Caco-2 (cell line): ENCODE results near the gene HDAC3. TPM values are rescaled to one million over a fixed set of nuclear protein-coding genes. Genes with fewer than 3 reads are reported as not detected.
A peak's percentile ranks its signal among the peaks of the same experiment; 100 is the strongest.

Experiments used
- BruUV-seq: library from RNA; stranded (reverse); fragments of 400-500 nt; replicated peaks from 2 replicates; lab custom pipeline; 2021; lab: Mats Ljungman, UMichigan
- CTCF ChIA-PET: fragments of 300-600 bp; sonication (Branson Sonifier 250); formaldehyde crosslinking; loops from one replicate; lab custom pipeline; 2022; ENCODE audit warnings: antibody characterized with exemption; lab: Charles Lee
- POLR2A ChIA-PET: fragments of 300-600 bp; sonication (Branson Sonifier 250); formaldehyde crosslinking; loops from one replicate; lab custom pipeline; 2022; ENCODE audit warnings: antibody characterized with exemption; lab: Charles Lee
- DNase-seq, 2 experiments: peaks; one replicate each; pipeline versions ENCODE4 v3.0.0 to v3.0.0-alpha.2; 2020 to 2022
- H3K27me3 ChIP-seq: replicated peaks from 2 replicates; pipeline ENCODE4 v1.6.0; 2011; ENCODE audit warnings: low read length; ENCODE audit not compliant: control insufficient read depth, insufficient read depth
- H3K36me3 ChIP-seq: 2 replicates; pipeline ENCODE4 v1.5.1; 2011; ENCODE audit warnings: low read length; ENCODE audit not compliant: control insufficient read depth, insufficient read depth
- H3K4me1 ChIP-seq: fragments of 250-450 bp; sonication (Bioruptor Pico); 2 replicates; pipeline ENCODE4 v1.5.1; 2020; ENCODE audit warnings: mild to moderate bottlenecking
- H3K4me3 ChIP-seq: 2 replicates; pipeline ENCODE4 v1.5.1; 2011; ENCODE audit warnings: low read depth, mild to moderate bottlenecking, control low read depth, low read length
- H3K9me3 ChIP-seq: fragments of 250-450 bp; sonication (Bioruptor Pico); 2 replicates; pipeline ENCODE4 v1.5.1; 2020; ENCODE audit warnings: mild to moderate bottlenecking, moderate library complexity
- H3K27ac Mint-ChIP-seq: one replicate; pipeline ENCODE4 v1.8.0; 2022; ENCODE audit warnings: mixed read lengths; ENCODE audit not compliant: unreplicated experiment
- H3K27me3 Mint-ChIP-seq: one replicate; pipeline ENCODE4 v1.8.0; 2022; ENCODE audit warnings: mixed read lengths; ENCODE audit not compliant: insufficient read depth, unreplicated experiment
- H3K36me3 Mint-ChIP-seq: one replicate; pipeline ENCODE4 v1.8.0; 2022; ENCODE audit warnings: mild to moderate bottlenecking, mixed read lengths; ENCODE audit not compliant: insufficient read depth, unreplicated experiment
- H3K4me1 Mint-ChIP-seq: one replicate; pipeline ENCODE4 v1.8.0; 2022; ENCODE audit warnings: low read depth, mixed read lengths; ENCODE audit not compliant: unreplicated experiment
- H3K4me3 Mint-ChIP-seq: one replicate; pipeline ENCODE4 v1.8.0; 2022; ENCODE audit warnings: mild to moderate bottlenecking, moderate library complexity, mixed read lengths; ENCODE audit not compliant: unreplicated experiment
- H3K9me3 Mint-ChIP-seq: one replicate; pipeline ENCODE4 v1.8.0; 2022; ENCODE audit warnings: mixed read lengths; ENCODE audit not compliant: unreplicated experiment
- CTCF ChIP-seq, 2 experiments: fragments of 200-600 bp in 1 of 2; IDR thresholded peaks; 1 replicate in 1 of 2; 2 replicates in 1 of 2; pipeline versions ENCODE4 v1.5.1 to v1.8.0; 2011 to 2022; ENCODE audit warnings: antibody characterized with exemption in 1 of 2, control low read depth in 1 of 2, inconsistent platforms in 1 of 2, low read depth in 1 of 2, low read length in 1 of 2, mild to moderate bottlenecking in 1 of 2, moderate library complexity in 1 of 2; ENCODE audit not compliant: insufficient read depth in 1 of 2, severe bottlenecking in 1 of 2, unreplicated experiment in 1 of 2
- intact Hi-C: fragments of 100-400 bp; cut with micrococcal nuclease; formaldehyde crosslinking; loops from one replicate; pipeline ENCODE4 v1.10.0; 2022; ENCODE audit not compliant: unreplicated experiment
- total RNA-seq: library from RNA; stranded (reverse); gene quantifications from 2 replicates; pipeline ENCODE4 v1.2.3, GENCODE V29; 2022

The HDAC3 gene
- total RNA-seq, 1 experiment from 2014 or later = 73.0 TPM

- H3K4me3 Mint-ChIP-seq = no peak overlapping the region
- no peak for TF ChIP-seq CTCF (IDR thresholded peaks at IDR 0.05; ENCODE audit: insufficient read depth in 1 of 2, low read depth in 1 of 2, low read length in 1 of 2, severe bottlenecking in 1 of 2, unreplicated experiment in 1 of 2)
- Histone ChIP-seq H3K4me1 (peaks cover 18% of the 10 kb centered on the region; the same call in 1 of the 2 replicates), H3K9me3 (no peaks in the 10 kb centered on the region), H3K36me3 (peaks cover 1% of the 10 kb centered on the region; the same call in 1 of the 2 replicates), H3K4me3 (no peak overlapping the region), H3K27me3 (no peaks in the 10 kb centered on the region)
- no peak overlapping the region for H3K27ac Mint-ChIP-seq
- H3K9me3 Mint-ChIP-seq = no peaks in the 10 kb centered on the region
- ChIA-PET CTCF (no interaction called here), POLR2A (no interaction called here)
- no TSS peak for BruUV-seq
- no peaks in the 10 kb centered on the region for H3K27me3 Mint-ChIP-seq
- DNase-seq = no peak
- intact Hi-C loops = no loop called here
- peaks cover 7% of the 10 kb centered on the region for H3K36me3 Mint-ChIP-seq
- H3K4me1 Mint-ChIP-seq = peaks cover 17% of the 10 kb centered on the region
Observed at GRCh38 chr5:141639357-141640050, 2.9 kb upstream of the HDAC3 start.

- no peaks in the 10 kb centered on the region for H3K27me3 ChIP-seq
- POLR2A ChIA-PET = no interaction called here
- peaks cover 18% of the 10 kb centered on the region; the same call in 1 of the 2 replicates for H3K4me1 ChIP-seq
- intact Hi-C loops = no loop called here
- Mint-ChIP-seq H3K27ac (no peak overlapping the region), H3K27me3 (no peaks in the 10 kb centered on the region), H3K36me3 (peaks cover 7% of the 10 kb centered on the region), H3K9me3 (no peaks in the 10 kb centered on the region), H3K4me1 (peaks cover 17% of the 10 kb centered on the region), H3K4me3 (peak overlapping the region; percentile 90)
- CTCF ChIA-PET = no interaction called here
- peaks cover 1% of the 10 kb centered on the region; the same call in 1 of the 2 replicates for H3K36me3 ChIP-seq
- BruUV-seq = no TSS peak
- no peak for DNase-seq
- no peaks in the 10 kb centered on the region for H3K9me3 ChIP-seq
- no peak for TF ChIP-seq CTCF (IDR thresholded peaks at IDR 0.05; ENCODE audit: insufficient read depth in 1 of 2, low read depth in 1 of 2, low read length in 1 of 2, severe bottlenecking in 1 of 2, unreplicated experiment in 1 of 2)
- H3K4me3 ChIP-seq = no peak overlapping the region
Observed at GRCh38 chr5:141638771-141639170, 2.1 kb upstream of the HDAC3 start.

DNA sequence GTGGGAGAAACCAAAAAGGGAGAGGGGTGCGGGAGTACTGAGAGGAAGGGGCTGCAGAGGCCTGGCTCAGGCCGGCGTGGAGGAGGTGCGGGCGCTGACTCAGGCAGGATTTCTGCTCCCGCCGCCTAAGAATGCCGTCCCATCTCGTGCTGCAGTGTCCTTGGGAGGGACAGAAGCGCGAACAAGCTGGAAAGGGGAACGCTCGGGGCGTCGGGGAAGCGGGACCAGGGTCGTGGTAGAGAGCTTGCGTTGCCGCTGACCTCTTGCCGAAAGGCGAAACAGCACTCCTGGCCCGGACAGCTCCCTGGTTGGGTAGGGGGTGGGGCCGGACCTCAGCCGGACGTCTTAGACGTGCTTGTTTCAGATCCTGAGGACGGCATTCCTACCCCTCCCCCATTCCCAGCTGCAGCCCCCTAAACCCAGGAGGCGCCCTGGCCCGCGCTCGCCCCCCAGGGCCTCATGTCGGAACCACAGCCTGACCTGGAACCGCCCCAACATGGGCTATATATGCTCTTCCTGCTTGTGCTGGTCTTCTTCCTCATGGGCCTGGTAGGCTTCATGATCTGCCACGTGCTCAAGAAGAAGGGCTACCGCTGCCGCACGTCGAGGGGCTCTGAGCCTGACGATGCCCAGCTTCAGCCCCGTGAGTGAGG, 1.2 kb upstream of the HDAC3 start:
- Histone ChIP-seq H3K36me3 (peaks cover 1% of the 10 kb centered on the region; the same call in 1 of the 2 replicates), H3K27me3 (no peaks in the 10 kb centered on the region), H3K4me1 (peaks cover 18% of the 10 kb centered on the region; the same call in 1 of the 2 replicates), H3K9me3 (no peaks in the 10 kb centered on the region), H3K4me3 (peak overlapping the region; percentile 85)
- Mint-ChIP-seq H3K27ac (no peak overlapping the region), H3K36me3 (peaks cover 7% of the 10 kb centered on the region), H3K27me3 (no peaks in the 10 kb centered on the region), H3K4me3 (peak overlapping the region; percentile 90), H3K9me3 (no peaks in the 10 kb centered on the region), H3K4me1 (peaks cover 17% of the 10 kb centered on the region)
- peak; percentile 77 to 79 for DNase-seq
- peak; percentile 40 to 57 for TF ChIP-seq CTCF (IDR thresholded peaks at IDR 0.05; ENCODE audit: insufficient read depth in 1 of 2, low read depth in 1 of 2, low read length in 1 of 2, severe bottlenecking in 1 of 2, unreplicated experiment in 1 of 2)
- POLR2A ChIA-PET = interaction anchor here (3.0 kb wide), 1 partner anchor 18 kb away, joined by 23 read pairs; the partner anchor contains the start of gene DIAPH1
- no TSS peak for BruUV-seq
- CTCF ChIA-PET = interaction anchor here (0.8 to 3.7 kb wide), 4 partner anchors 13 to 74 kb away, joined by 3 to 40 read pairs (median 20); partner anchors contain the start of genes DIAPH1 and FCHSD1
- intact Hi-C loops = loop anchor here (1.0 kb wide), 1 partner anchor 46 kb away; no protein-coding TSS in a partner anchor
